Ishikawa (cell line): ENCODE data around the gene SINHCAF.

Source experiments
- EGR1 ChIP-seq: IDR thresholded peaks from 2 replicates; pipeline ENCODE4 v1.6.1; 2012
- EP300 ChIP-seq: IDR thresholded peaks from 2 replicates; pipeline ENCODE4 v1.6.1; 2012; ENCODE audit warnings: borderline replicate concordance
- RAD21 ChIP-seq: IDR thresholded peaks from 2 replicates; pipeline ENCODE4 v1.6.1; 2012; ENCODE audit warnings: low read depth
- YY1 ChIP-seq: IDR thresholded peaks from 2 replicates; pipeline ENCODE4 v1.6.1; 2012; ENCODE audit warnings: low read depth
- TF ChIP-seq, protein P1 (sequence below): IDR thresholded peaks from 2 replicates; pipeline ENCODE4 v1.6.1; 2012

DNA sequence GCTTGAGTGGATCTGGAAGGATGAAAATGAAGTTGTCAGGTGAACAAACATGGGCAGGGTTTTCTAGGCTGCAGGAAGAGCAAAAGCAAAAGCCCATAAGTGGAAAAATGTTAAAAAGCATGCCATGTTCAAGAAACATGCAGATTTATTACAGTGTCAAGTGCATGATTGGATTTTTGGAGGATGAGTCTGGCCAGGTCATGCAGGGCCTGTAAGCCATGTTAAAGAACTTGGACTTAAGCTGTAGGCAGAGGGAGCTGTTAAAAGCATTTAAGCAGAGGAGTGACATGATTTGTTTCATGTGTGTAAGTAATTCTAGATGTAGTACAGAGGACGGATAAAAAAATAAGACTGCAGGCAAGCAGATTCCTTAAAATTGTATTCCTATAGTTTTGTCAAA is 16.3 kb upstream of the SINHCAF start:
- TF ChIP-seq, protein P1, sequence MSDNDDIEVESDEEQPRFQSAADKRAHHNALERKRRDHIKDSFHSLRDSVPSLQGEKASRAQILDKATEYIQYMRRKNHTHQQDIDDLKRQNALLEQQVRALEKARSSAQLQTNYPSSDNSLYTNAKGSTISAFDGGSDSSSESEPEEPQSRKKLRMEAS = no peak
- TF ChIP-seq EP300 = no peak
- TF ChIP-seq YY1 = no peak
- TF ChIP-seq RAD21 = no peak
- no peak for TF ChIP-seq EGR1
